Endothelial cell of umbilical vein (primary cell): ENCODE measurements around the gene LYSMD4. TPM values are rescaled to one million over a fixed set of nuclear protein-coding genes. Genes with fewer than 3 reads are reported as not detected.

ENCODE experiments used
- BruUV-seq: library from RNA; stranded (reverse); fragments of 400-500 nt; replicated peaks from 2 replicates; lab custom pipeline; 2021; lab: Mats Ljungman, UMichigan
- CTCF ChIA-PET: fragments of 300-600, 350-600 bp; sonication (Branson Sonifier 250); formaldehyde crosslinking; loops from one replicate; lab custom pipeline; 2021; ENCODE audit warnings: antibody characterized with exemption, inconsistent platforms; lab: Charles Lee
- POLR2A ChIA-PET: fragments of 300-600, 350-600 bp; sonication (Branson Sonifier 250); formaldehyde crosslinking; loops from one replicate; lab custom pipeline; 2021; ENCODE audit warnings: antibody characterized with exemption, inconsistent platforms; lab: Charles Lee
- DNase-seq: peaks from one replicate; pipeline ENCODE4 v3.0.0-alpha.2; 2011; ENCODE audit warnings: low read depth, low spot score
- FAIRE-seq: peaks from 2 replicates; lab custom pipeline; 2011; peaks lifted over from hg19 to GRCh38; lab: Jason Lieb, UNC
- H2AFZ ChIP-seq: 2 replicates; pipeline ENCODE4 v1.6.0; 2012; ENCODE audit warnings: low read depth, low read length, control low read depth, inconsistent platforms
- H3K27ac ChIP-seq: 2 replicates; pipeline ENCODE4 v1.5.1; 2011; ENCODE audit warnings: low read depth, mild to moderate bottlenecking, control low read depth, low read length, moderate library complexity; ENCODE audit not compliant: insufficient read depth
- H3K27me3 ChIP-seq, 2 experiments: 2 replicates each; pipeline versions ENCODE4 v1.6.0 to v1.6.1; 2011; ENCODE audit warnings: low read length in 2 of 2, mixed read lengths in 1 of 2; ENCODE audit not compliant: control insufficient read depth in 2 of 2, insufficient read depth in 2 of 2
- H3K36me3 ChIP-seq, 2 experiments: 2 replicates in 1 of 2; 3 replicates in 1 of 2; pipeline ENCODE4 v1.5.1; 2011; ENCODE audit warnings: low read length in 2 of 2, mild to moderate bottlenecking in 1 of 2, moderate library complexity in 1 of 2; ENCODE audit not compliant: control insufficient read depth in 2 of 2, insufficient read depth in 2 of 2; ENCODE audit errors: extremely low read depth in 1 of 2
- H3K4me1 ChIP-seq: 3 replicates; pipeline ENCODE4 v1.5.1; 2011; ENCODE audit warnings: mild to moderate bottlenecking, low read length; ENCODE audit not compliant: control insufficient read depth, insufficient read depth; ENCODE audit errors: extremely low read depth
- H3K4me2 ChIP-seq: 2 replicates; pipeline ENCODE4 v1.6.1; 2011; ENCODE audit warnings: low read length, control low read depth, mixed read lengths; ENCODE audit not compliant: insufficient read depth
- H3K4me3 ChIP-seq, 3 experiments: fragments of 200-600 bp in 1 of 3; sonication (generic), shearing (Covaris generic) in 1 of 3; replicated peaks in 1 of 3; 2 replicates each; pipeline ENCODE4 v1.5.1; 2011 to 2016; ENCODE audit warnings: control low read depth in 3 of 3, low read length in 3 of 3, mild to moderate bottlenecking in 2 of 3, inconsistent platforms in 1 of 3, low read depth in 1 of 3, moderate library complexity in 1 of 3; ENCODE audit not compliant: insufficient read depth in 1 of 3
- H3K79me2 ChIP-seq: 2 replicates; pipeline ENCODE4 v1.6.0; 2012; ENCODE audit warnings: low read length, inconsistent platforms; ENCODE audit not compliant: control insufficient read depth, insufficient read depth
- H3K9ac ChIP-seq: replicated peaks from 2 replicates; pipeline ENCODE3; 2011; ENCODE audit warnings: low read length, control low read depth; ENCODE audit not compliant: insufficient read depth; ENCODE audit errors: extremely low read depth
- H3K9me1 ChIP-seq: replicated peaks from 3 replicates; pipeline ENCODE4 v1.6.0; 2011; ENCODE audit warnings: mild to moderate bottlenecking, low read length; ENCODE audit not compliant: control insufficient read depth, insufficient read depth; ENCODE audit errors: extremely low read depth
- H3K9me3 ChIP-seq: replicated peaks from 2 replicates; pipeline ENCODE4 v1.5.1; 2012; ENCODE audit warnings: low read length, inconsistent platforms; ENCODE audit not compliant: control insufficient read depth, insufficient read depth
- H4K20me1 ChIP-seq: replicated peaks from 2 replicates; pipeline ENCODE3; 2011; ENCODE audit warnings: mild to moderate bottlenecking, low read length; ENCODE audit not compliant: control insufficient read depth, insufficient read depth; ENCODE audit errors: extremely low read depth
- EZH2 ChIP-seq: IDR thresholded peaks from 2 replicates; pipeline ENCODE4 v1.6.1; 2012; ENCODE audit warnings: borderline replicate concordance, low read depth, mild to moderate bottlenecking, moderate library complexity, low read length, inconsistent platforms; ENCODE audit not compliant: severe bottlenecking
- GATA2 ChIP-seq: IDR thresholded peaks from 2 replicates; pipeline ENCODE4 v1.7.0; 2011; ENCODE audit warnings: low read depth, mild to moderate bottlenecking, moderate library complexity, mixed read lengths, low read length; ENCODE audit not compliant: insufficient read length, insufficient read depth
- MYC ChIP-seq: IDR thresholded peaks from one replicate; pipeline ENCODE4 v1.6.1; 2011; ENCODE audit warnings: mild to moderate bottlenecking, low read depth, low read length
- POLR2AphosphoS5 ChIP-seq: IDR thresholded peaks from 2 replicates; pipeline ENCODE4 v1.6.1; 2012; ENCODE audit warnings: low read depth, mild to moderate bottlenecking, control low read depth, low read length, moderate library complexity; ENCODE audit not compliant: insufficient read depth
- dilution Hi-C: fragments of 300-500 bp; cut with MboI; formaldehyde crosslinking; loops from one replicate; pipeline ENCODE4 v1.15.0; 2019; ENCODE audit warnings: low sequenced_read_pairs; ENCODE audit not compliant: extremely low pct_ligation_motif_present
- intact Hi-C: fragments of 100-400 bp; cut with micrococcal nuclease; formaldehyde crosslinking; loops from one replicate; pipeline ENCODE4 v1.10.0; 2022
- polyA plus RNA-seq, 4 experiments: library from polyadenylated mRNA; depleted of rRNA in 3 of 4; stranded (reverse) in 3 of 4; unstranded in 1 of 4; fragments of >200 nt; gene quantifications; 2 replicates each; pipeline versions ENCODE4 v1.2.1 to v1.2.3, GENCODE V29; 2011 to 2012; ENCODE audit warnings: missing spikeins in 1 of 4
- total RNA-seq: library from RNA; stranded (reverse); gene quantifications from 2 replicates; pipeline ENCODE4 v1.2.3, GENCODE V29; 2021
- TF ChIP-seq, protein P1 (sequence below), 2 donors: IDR thresholded peaks; 1 replicate in 1 of 2; 2 replicates in 1 of 2; pipeline ENCODE4 v1.5.1; 2011; ENCODE audit warnings: low read length in 2 of 2, mild to moderate bottlenecking in 2 of 2, moderate library complexity in 2 of 2, control low read depth in 1 of 2, inconsistent platforms in 1 of 2, low read depth in 1 of 2; ENCODE audit not compliant: insufficient read depth in 1 of 2; ENCODE audit errors: extremely low read depth in 1 of 2

Gene LYSMD4
- total and polyA plus RNA-seq, 2 donors (not counting 3 experiments of a cell fraction or from before 2014, with no cell fraction given): 7.0 to 7.1 TPM

DNA sequence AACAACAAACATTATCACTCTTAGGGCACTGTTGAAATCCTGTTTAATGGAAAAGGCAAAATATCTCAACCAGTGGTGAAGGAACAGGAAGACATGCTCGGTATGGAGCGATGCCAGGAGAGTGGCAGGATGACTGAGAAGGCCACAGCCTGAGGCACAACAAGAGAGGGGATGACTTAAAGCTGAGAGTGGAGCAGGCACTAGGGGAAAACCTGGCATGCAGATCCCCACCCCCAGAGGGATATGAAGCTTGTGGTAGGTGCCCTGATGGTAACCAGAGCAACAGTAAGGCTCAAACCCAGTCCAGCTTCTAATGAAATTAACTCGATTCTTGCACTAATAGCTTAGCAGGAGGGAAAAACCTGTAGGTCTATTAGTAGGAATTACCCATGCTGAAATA, 40.4 kb downstream of the LYSMD4 start:
- intact Hi-C loops (no loop called here), dilution Hi-C loops (no loop called here)
- no peaks in the 10 kb centered on the region for H3K9me1 ChIP-seq
- no TSS peak for BruUV-seq
- no peaks in the 10 kb centered on the region for H4K20me1 ChIP-seq
- H3K27ac ChIP-seq: no peak overlapping the region
- TF ChIP-seq GATA2 (no peak), EZH2 (no peak), POLR2AphosphoS5 (no peak), MYC (no peak)
- TF ChIP-seq, protein P1, sequence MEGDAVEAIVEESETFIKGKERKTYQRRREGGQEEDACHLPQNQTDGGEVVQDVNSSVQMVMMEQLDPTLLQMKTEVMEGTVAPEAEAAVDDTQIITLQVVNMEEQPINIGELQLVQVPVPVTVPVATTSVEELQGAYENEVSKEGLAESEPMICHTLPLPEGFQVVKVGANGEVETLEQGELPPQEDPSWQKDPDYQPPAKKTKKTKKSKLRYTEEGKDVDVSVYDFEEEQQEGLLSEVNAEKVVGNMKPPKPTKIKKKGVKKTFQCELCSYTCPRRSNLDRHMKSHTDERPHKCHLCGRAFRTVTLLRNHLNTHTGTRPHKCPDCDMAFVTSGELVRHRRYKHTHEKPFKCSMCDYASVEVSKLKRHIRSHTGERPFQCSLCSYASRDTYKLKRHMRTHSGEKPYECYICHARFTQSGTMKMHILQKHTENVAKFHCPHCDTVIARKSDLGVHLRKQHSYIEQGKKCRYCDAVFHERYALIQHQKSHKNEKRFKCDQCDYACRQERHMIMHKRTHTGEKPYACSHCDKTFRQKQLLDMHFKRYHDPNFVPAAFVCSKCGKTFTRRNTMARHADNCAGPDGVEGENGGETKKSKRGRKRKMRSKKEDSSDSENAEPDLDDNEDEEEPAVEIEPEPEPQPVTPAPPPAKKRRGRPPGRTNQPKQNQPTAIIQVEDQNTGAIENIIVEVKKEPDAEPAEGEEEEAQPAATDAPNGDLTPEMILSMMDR (IDR thresholded peaks at IDR 0.05; ENCODE audit: extremely low read depth in 1 of 2, insufficient read depth in 1 of 2, low read depth in 1 of 2, low read length in 2 of 2): no peak
- FAIRE-seq: no peak
- H3K9me3 ChIP-seq: no peaks in the 10 kb centered on the region
- no peak overlapping the region for H3K9ac ChIP-seq
- H3K36me3 ChIP-seq: peaks cover 2 to 14% of the 10 kb centered on the region in 2 experiments
- H3K4me3 ChIP-seq: no peak overlapping the region
- DNase-seq: no peak
- no peak overlapping the region for H3K4me2 ChIP-seq
- H2AFZ ChIP-seq: no peak overlapping the region
- ChIA-PET POLR2A (interaction anchor here (0.6 kb wide), 1 partner anchor 127 kb away, joined by 3 read pairs; the partner anchor contains the start of gene MEF2A), CTCF (interaction anchor here (4.3 kb wide), 1 partner anchor 11 kb away, joined by 29 read pairs; no protein-coding TSS in a partner anchor)
- H3K4me1 ChIP-seq: peaks cover 4% of the 10 kb centered on the region
- H3K27me3 ChIP-seq: no peaks in the 10 kb centered on the region
- no peaks in the 10 kb centered on the region for H3K79me2 ChIP-seq
